HG02943 (cell line): ENCODE results near the gene NOL12.

Experiments used
- ATAC-seq: cut with Tn5 transposase; IDR thresholded peaks from one replicate; pipeline ENCODE4 v1.9.1; 2021; ENCODE audit warnings: mild to moderate bottlenecking, low read depth, moderate library complexity; ENCODE audit not compliant: unreplicated experiment

Gene NOL12

GRCh38 chr22:37741312-37741795, 55.2 kb downstream of the NOL12 start:
- no peak for ATAC-seq

- no peak for ATAC-seq
Observed at GRCh38 chr22:37742376-37743171, 56.4 kb downstream of the NOL12 start.
